C4-2B (cell line): ENCODE results near the gene CP.

Experiments used
- ZFX ChIP-seq: fragments of 450-650 bp; IDR thresholded peaks from 2 replicates; pipeline ENCODE4 v1.6.1; 2017
- TF ChIP-seq, protein P1 (sequence below): fragments of 450-650 bp; conservative IDR thresholded peaks from 2 replicates; pipeline ENCODE4 v1.5.1; 2017; ENCODE audit warnings: mild to moderate bottlenecking

DNA sequence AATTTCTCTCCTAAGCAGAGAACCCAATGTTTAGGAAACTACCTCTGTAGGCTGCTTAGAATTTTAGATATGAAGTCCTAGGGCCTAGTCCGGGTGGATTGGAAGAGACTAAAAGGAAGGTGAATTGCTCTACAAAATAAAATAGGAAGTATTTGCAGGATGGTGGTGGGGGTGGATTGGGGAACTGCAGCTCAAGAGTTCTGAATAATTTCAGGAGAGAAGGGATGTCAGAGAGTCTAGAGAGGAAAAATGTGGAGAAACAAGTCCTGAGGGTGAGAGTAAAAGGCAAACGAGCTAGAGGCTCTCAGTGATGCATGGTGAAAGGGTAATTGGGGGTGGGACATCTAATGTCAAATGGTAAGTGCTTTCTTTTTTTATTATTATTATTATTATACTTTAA, 10.2 kb upstream of the CP start:
- TF ChIP-seq, protein P1, sequence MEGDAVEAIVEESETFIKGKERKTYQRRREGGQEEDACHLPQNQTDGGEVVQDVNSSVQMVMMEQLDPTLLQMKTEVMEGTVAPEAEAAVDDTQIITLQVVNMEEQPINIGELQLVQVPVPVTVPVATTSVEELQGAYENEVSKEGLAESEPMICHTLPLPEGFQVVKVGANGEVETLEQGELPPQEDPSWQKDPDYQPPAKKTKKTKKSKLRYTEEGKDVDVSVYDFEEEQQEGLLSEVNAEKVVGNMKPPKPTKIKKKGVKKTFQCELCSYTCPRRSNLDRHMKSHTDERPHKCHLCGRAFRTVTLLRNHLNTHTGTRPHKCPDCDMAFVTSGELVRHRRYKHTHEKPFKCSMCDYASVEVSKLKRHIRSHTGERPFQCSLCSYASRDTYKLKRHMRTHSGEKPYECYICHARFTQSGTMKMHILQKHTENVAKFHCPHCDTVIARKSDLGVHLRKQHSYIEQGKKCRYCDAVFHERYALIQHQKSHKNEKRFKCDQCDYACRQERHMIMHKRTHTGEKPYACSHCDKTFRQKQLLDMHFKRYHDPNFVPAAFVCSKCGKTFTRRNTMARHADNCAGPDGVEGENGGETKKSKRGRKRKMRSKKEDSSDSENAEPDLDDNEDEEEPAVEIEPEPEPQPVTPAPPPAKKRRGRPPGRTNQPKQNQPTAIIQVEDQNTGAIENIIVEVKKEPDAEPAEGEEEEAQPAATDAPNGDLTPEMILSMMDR, result no peak
- no peak for TF ChIP-seq ZFX
